ENCODE data around the gene AGTR1.
"Not testable (repeated sequence)": the region's sequence is repeated elsewhere in the genome, so short reads cannot be mapped to it uniquely, and the experiment has no call there.

The AGTR1 gene

DNA sequence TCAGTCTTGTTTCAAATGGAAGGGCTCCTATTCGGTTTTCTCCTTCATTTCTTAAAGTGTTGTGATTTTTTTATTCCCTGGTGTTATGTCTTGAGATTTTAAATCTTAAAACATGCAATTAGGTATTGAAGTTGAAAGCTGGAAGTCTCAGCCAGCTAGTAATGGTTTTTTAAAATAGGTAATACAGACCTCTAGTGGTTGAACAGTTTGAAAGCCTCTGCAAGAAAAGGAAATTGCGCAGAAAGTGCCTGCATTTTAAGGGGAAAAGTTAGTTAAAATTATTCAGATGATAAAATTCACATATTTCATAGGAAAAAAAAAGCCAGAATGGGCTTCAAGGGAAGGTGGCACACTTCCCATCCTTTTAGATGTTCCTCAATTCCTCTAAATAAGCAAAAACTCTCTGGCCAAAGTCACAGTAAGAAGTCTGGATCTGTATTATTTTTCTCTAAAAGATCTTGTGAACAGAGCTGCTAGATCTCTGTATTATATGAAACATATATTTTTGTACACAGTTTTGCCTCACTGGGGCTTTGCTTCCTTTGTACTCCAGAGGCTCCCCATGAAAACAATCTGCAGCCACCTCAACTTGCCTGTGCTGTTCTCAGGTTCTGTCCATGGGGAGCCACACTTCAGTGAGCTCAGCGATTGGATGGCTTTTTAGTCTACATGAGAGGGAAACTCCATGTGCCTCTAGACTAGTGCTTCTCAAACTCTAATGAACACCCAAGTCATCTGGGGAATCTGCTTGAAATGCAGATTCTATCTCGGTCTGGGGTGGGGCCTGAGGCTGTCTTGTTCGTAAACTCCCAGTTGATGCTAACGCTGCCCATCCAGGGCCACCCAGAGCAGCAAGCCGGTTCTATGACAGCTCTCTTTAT, 21.5 kb downstream of the AGTR1 start:
- peak; percentile 36 for DNase-seq (ENCODE audit: low read depth)

DNA sequence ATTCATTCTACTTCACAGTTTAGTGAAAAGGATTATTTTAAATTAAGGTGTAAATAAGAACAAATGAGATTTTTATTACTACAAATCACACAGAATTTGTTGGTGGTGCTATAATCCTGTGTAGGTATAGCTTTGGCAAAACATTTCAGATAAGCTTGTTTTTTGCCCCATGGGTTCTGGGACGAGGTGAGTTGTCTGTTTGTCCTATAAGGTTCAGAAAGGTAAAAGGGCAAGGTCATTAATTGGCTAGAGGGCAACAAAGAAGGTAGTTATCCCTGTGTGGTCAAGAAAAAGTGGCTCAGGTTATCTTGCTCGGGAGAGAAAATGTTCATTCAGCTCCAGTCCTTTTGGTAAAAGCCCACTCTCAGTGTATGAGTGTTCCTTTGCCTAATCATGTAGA, 23.2 kb downstream of the AGTR1 start:
- DNase-seq (ENCODE audit: low read depth) = no peak

DNA sequence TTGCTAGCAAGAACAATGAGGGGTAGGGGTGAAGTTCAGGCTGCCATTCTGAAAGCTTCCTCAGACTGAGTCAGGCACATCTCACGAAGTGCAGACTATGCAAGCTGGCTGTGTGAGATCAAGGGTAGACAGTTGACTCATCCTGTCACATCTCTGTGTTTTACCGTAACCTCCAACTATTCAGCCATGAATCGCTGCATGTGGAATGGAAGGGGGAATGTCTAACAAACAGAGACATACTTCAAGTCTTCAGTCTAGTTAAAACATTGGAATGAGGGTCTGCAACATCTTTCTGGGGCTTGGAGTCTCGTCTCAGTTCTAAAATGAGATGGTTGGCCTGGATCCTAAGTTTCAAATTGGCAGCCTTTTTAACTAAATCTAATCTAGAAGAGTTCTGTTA, 25.9 kb downstream of the AGTR1 start:
- peak; percentile 84 for DNase-seq (ENCODE audit: low read depth)

DNA sequence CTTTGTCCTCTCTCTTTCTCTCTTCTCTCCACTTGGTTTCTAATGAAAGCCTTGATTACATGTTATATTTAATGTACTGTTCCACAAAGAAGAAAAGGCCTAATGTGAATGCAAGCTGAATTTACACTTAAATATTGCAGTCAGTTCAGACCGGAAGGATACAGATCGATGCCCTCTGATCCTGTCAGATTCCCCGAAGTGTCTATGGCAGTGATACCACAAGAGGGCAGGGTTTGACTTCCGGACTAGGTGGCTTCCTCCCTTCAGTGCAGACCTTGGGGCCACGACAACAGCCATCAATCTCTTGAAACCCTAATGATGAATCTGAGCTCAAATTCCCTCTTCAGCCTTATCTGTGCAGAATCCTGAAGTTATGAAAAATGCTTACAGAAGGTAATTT, 29.5 kb downstream of the AGTR1 start:
- peak; percentile 49 for DNase-seq (ENCODE audit: low read depth)

- no peak for DNase-seq (ENCODE audit: low read depth)
These were observed 31.1 kb downstream of the AGTR1 start for GRCh38 chr3:148728753-148729152.

- DNase-seq (ENCODE audit: low read depth) = no peak
These were observed 31.9 kb downstream of the AGTR1 start for GRCh38 chr3:148729476-148730055.

- DNase-seq (ENCODE audit: low read depth) = no peak
These were observed 33.0 kb downstream of the AGTR1 start for GRCh38 chr3:148730676-148731075.

DNA sequence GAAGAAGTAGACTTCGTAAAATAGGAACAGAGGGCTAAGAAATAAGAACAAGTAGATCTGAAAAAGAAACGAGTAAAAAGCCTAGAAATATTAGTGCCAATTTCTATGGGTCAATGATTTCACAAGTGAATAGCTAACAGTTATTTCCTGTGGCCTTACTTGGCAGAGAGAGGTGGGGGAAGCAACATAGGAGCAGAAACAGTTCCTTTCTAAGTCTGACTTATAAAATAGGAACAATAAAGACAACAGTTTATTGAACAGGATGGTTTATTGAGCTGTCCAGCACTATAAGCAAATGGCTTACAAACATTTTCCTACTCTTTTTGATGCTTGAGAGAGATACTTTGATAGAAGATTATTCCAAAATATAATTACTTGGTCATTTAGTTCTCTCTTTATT, 37.9 kb downstream of the AGTR1 start:
- no peak for DNase-seq (ENCODE audit: low read depth)

GRCh38 chr3:148736086-148736485, 38.4 kb downstream of the AGTR1 start:
- no peak for DNase-seq (ENCODE audit: low read depth)

DNA sequence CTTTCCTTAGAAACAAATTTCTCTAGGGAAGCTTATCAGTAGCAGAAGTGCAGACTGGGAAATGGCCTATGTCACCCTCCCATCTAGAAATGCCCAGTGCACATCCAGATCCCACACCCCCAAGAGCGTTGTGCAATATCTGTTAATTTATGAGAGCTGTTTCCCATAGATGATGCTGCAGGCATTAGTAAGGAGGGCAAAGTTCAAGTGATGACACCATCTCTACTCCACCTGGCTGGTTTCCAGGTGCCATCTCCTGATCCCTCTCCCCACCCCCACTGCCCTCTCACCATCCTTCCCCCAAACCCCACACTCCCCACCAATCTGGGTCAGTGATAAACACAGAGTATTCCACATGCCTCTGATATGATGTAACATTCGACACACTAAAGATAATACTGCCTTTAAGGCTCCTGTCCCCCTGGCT, 39.4 kb downstream of the AGTR1 start:
- peak; percentile 32 for DNase-seq (ENCODE audit: low read depth)

DNA sequence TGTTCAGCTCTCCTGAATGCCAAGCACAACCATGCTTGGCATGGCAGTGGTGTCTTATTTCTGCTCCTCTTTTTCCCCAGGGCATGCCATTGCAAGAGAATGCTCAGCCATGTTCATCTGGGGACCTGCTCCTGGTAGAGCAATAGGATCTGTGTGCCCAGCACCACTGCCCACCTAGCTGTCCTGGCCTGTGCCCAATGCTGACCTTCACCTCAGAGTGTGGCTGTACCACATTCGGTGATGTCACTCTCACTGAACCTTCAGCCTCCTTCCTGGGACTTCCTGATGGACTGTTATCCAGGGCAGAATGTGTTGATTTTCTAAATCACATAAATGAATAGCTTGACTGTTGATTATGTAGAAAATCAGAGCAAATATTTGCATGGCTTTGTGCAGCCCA, 42.0 kb downstream of the AGTR1 start:
- no peak for DNase-seq (ENCODE audit: low read depth)

GRCh38 chr3:148740291-148740690, 42.6 kb downstream of the AGTR1 start:
- DNase-seq (ENCODE audit: low read depth) = no peak

DNA sequence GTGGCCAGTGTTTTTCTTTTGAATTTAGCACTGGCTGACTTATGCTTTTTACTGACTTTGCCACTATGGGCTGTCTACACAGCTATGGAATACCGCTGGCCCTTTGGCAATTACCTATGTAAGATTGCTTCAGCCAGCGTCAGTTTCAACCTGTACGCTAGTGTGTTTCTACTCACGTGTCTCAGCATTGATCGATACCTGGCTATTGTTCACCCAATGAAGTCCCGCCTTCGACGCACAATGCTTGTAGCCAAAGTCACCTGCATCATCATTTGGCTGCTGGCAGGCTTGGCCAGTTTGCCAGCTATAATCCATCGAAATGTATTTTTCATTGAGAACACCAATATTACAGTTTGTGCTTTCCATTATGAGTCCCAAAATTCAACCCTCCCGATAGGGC, 43.5 kb downstream of the AGTR1 start:
- no peak for DNase-seq (ENCODE audit: low read depth)

- DNase-seq (ENCODE audit: low read depth) = no peak
These were observed 44.4 kb downstream of the AGTR1 start for GRCh38 chr3:148742118-148742517.

GRCh38 chr3:148746053-148746452, 48.4 kb downstream of the AGTR1 start:
- DNase-seq (ENCODE audit: low read depth) = no peak

GRCh38 chr3:148748283-148748682, 50.6 kb downstream of the AGTR1 start:
- no peak for DNase-seq (ENCODE audit: low read depth)

GRCh38 chr3:148750296-148750695, 52.6 kb downstream of the AGTR1 start:
- no peak for DNase-seq (ENCODE audit: low read depth)

- no peak for DNase-seq (ENCODE audit: low read depth)
These were observed 53.8 kb downstream of the AGTR1 start for GRCh38 chr3:148751461-148751860.

DNA sequence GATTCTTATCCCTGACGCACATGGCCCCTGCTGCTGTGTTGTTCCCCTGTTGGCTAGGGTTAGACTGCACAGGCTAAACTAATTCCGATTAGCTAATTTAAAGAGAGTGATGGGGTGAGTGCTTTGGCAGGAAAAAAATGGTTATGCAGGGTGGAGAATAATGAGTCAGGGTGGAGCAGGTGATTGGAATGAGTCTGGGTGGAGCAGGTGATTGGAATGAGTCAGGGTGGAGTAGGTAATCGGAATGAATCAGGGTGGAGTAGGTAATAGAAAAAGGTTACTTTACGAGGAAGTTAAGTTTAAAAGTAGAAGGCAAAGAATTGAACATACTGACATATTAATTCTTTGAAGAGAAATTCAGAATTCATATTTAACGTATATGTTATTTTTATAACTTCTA, 55.7 kb downstream of the AGTR1 start:
- not testable (repeated sequence) for DNase-seq (ENCODE audit: low read depth)

- no peak for DNase-seq (ENCODE audit: low read depth)
These were observed 57.9 kb downstream of the AGTR1 start for GRCh38 chr3:148755570-148755969.

- DNase-seq (ENCODE audit: low read depth) = no peak
These were observed 58.6 kb downstream of the AGTR1 start for GRCh38 chr3:148756311-148756710.

GRCh38 chr3:148757238-148758215, 59.8 kb downstream of the AGTR1 start:
- peak; percentile 55 for DNase-seq (ENCODE audit: low read depth)

Measured in EH (cell line).